H7 (cell line): Measurements from ENCODE around the gene VAV2. TPM values are rescaled to one million over a fixed set of nuclear protein-coding genes. Genes with fewer than 3 reads are reported as not detected.

Experiments
- DNase-seq: peaks from one replicate; pipeline ENCODE4 v3.0.0; 2012
- H3K27me3 ChIP-seq: 2 replicates; pipeline ENCODE4 v1.6.0; 2011; ENCODE audit warnings: mild to moderate bottlenecking, low read length; ENCODE audit not compliant: control insufficient read depth, insufficient read depth
- H3K36me3 ChIP-seq: replicated peaks from 2 replicates; pipeline ENCODE4 v1.5.1; 2011; ENCODE audit warnings: low read length; ENCODE audit not compliant: control insufficient read depth, insufficient read depth
- H3K4me3 ChIP-seq: 2 replicates; pipeline ENCODE4 v1.5.1; 2011; ENCODE audit warnings: low read depth, mild to moderate bottlenecking, control low read depth, low read length, moderate library complexity; ENCODE audit not compliant: insufficient read depth
- total RNA-seq: library from RNA; depleted of rRNA; stranded (reverse); fragments of >200 nt; shearing (Covaris generic); gene quantifications from 2 replicates; pipeline ENCODE4 v1.2.3, GENCODE V29; 2014

Gene VAV2
- total RNA-seq, 1 experiment from 2014 or later = 17.7 TPM

- Histone ChIP-seq H3K4me3 (no peak overlapping the region), H3K36me3 (no peaks in the 10 kb centered on the region; the same call in none of the 2 replicates), H3K27me3 (no peaks in the 10 kb centered on the region)
- DNase-seq = no peak
These were observed 40.9 kb downstream of the VAV2 start for GRCh38 chr9:133951265-133951664.

GRCh38 chr9:133950629-133951111 lies 41.5 kb downstream of the VAV2 start:
- no peak overlapping the region for H3K4me3 ChIP-seq

GRCh38 chr9:133950192-133950591 lies 41.9 kb downstream of the VAV2 start:
- no peak overlapping the region for H3K4me3 ChIP-seq
- H3K36me3 ChIP-seq = no peaks in the 10 kb centered on the region; the same call in none of the 2 replicates
- no peak for DNase-seq
- H3K27me3 ChIP-seq = no peaks in the 10 kb centered on the region

More at GRCh38 chr9:133950629-133951111, 41.5 kb downstream of the VAV2 start:
- Histone ChIP-seq H3K27me3 (no peaks in the 10 kb centered on the region), H3K36me3 (no peaks in the 10 kb centered on the region; the same call in none of the 2 replicates)
- DNase-seq = no peak

- Histone ChIP-seq H3K36me3 (no peaks in the 10 kb centered on the region; the same call in none of the 2 replicates), H3K4me3 (no peak overlapping the region), H3K27me3 (no peaks in the 10 kb centered on the region)
- DNase-seq = no peak
These were observed 42.5 kb downstream of the VAV2 start for GRCh38 chr9:133949486-133950061.

GRCh38 chr9:133948561-133949485 lies 43.3 kb downstream of the VAV2 start:
- H3K36me3 ChIP-seq = no peaks in the 10 kb centered on the region; the same call in none of the 2 replicates
- no peaks in the 10 kb centered on the region for H3K27me3 ChIP-seq
- DNase-seq = no peak
- H3K4me3 ChIP-seq = no peak overlapping the region

GRCh38 chr9:133948131-133948530 lies 44.0 kb downstream of the VAV2 start:
- no peak overlapping the region for H3K4me3 ChIP-seq
- no peak for DNase-seq
- no peaks in the 10 kb centered on the region for H3K27me3 ChIP-seq
- no peaks in the 10 kb centered on the region; the same call in none of the 2 replicates for H3K36me3 ChIP-seq

- H3K36me3 ChIP-seq = no peaks in the 10 kb centered on the region; the same call in none of the 2 replicates
- no peaks in the 10 kb centered on the region for H3K27me3 ChIP-seq
- no peak overlapping the region for H3K4me3 ChIP-seq
- DNase-seq = no peak
These were observed 45.2 kb downstream of the VAV2 start for GRCh38 chr9:133946840-133947486.

GRCh38 chr9:133945977-133946753 lies 46.0 kb downstream of the VAV2 start:
- Histone ChIP-seq H3K27me3 (no peaks in the 10 kb centered on the region), H3K36me3 (no peaks in the 10 kb centered on the region; the same call in 1 of the 2 replicates), H3K4me3 (no peak overlapping the region)
- DNase-seq = no peak

GRCh38 chr9:133945314-133945975 lies 46.7 kb downstream of the VAV2 start:
- Histone ChIP-seq H3K27me3 (no peaks in the 10 kb centered on the region), H3K36me3 (no peaks in the 10 kb centered on the region; the same call in 1 of the 2 replicates), H3K4me3 (no peak overlapping the region)
- no peak for DNase-seq

GRCh38 chr9:133944746-133945135 lies 47.4 kb downstream of the VAV2 start:
- no peak for DNase-seq
- H3K27me3 ChIP-seq = no peaks in the 10 kb centered on the region
- H3K36me3 ChIP-seq = no peaks in the 10 kb centered on the region; the same call in 1 of the 2 replicates
- no peak overlapping the region for H3K4me3 ChIP-seq

GRCh38 chr9:133943781-133944745 lies 48.1 kb downstream of the VAV2 start:
- no peak for DNase-seq

GRCh38 chr9:133943036-133943780 lies 48.9 kb downstream of the VAV2 start:
- H3K4me3 ChIP-seq = no peak overlapping the region
- H3K36me3 ChIP-seq = no peaks in the 10 kb centered on the region; the same call in 1 of the 2 replicates
- no peaks in the 10 kb centered on the region for H3K27me3 ChIP-seq
- DNase-seq = no peak

More at GRCh38 chr9:133943781-133944745, 48.1 kb downstream of the VAV2 start:
- Histone ChIP-seq H3K27me3 (no peaks in the 10 kb centered on the region), H3K36me3 (no peaks in the 10 kb centered on the region; the same call in 1 of the 2 replicates), H3K4me3 (no peak overlapping the region)
